Subcutaneous abdominal adipose tissue (tissue), 5 donors: ENCODE results near the gene AIFM3.
"Not testable (repeated sequence)": the region's sequence is repeated elsewhere in the genome, so short reads cannot be mapped to it uniquely, and the experiment has no call there.

ENCODE experiments used
- H3K27ac ChIP-seq: one replicate; pipeline ENCODE4 v1.7.0; 2013; ENCODE audit warnings: low read depth, mild to moderate bottlenecking, inconsistent platforms, low read length, moderate library complexity
- H3K27me3 ChIP-seq, 5 donors: one replicate each; pipeline ENCODE4 v1.7.0; 2013; ENCODE audit warnings: low read length in 5 of 5, inconsistent platforms in 1 of 5; ENCODE audit not compliant: control insufficient read depth in 5 of 5, insufficient read depth in 4 of 5
- H3K36me3 ChIP-seq, 5 donors: one replicate each; pipeline ENCODE4 v1.7.0; 2013; ENCODE audit warnings: low read length in 5 of 5; ENCODE audit not compliant: control insufficient read depth in 5 of 5, insufficient read depth in 5 of 5
- H3K4me1 ChIP-seq, 5 donors: one replicate each; pipeline ENCODE4 v1.7.0; 2013; ENCODE audit warnings: low read length in 5 of 5, mild to moderate bottlenecking in 3 of 5, moderate library complexity in 1 of 5; ENCODE audit not compliant: control insufficient read depth in 5 of 5, insufficient read depth in 5 of 5
- H3K4me3 ChIP-seq, 5 donors: one replicate each; pipeline ENCODE4 v1.7.0; 2013; ENCODE audit warnings: low read length in 5 of 5, low read depth in 1 of 5
- H3K9ac ChIP-seq, 5 donors: one replicate each; pipeline ENCODE4 v1.7.0; 2013; ENCODE audit warnings: low read length in 5 of 5, mild to moderate bottlenecking in 4 of 5, moderate library complexity in 3 of 5
- H3K9me3 ChIP-seq, 5 donors: one replicate each; pipeline ENCODE4 v1.7.0; 2013; ENCODE audit warnings: low read length in 5 of 5; ENCODE audit not compliant: control insufficient read depth in 5 of 5
- donor health status: healthy.
- donor health status: healthy.
- donor health status: healthy.
- donor health status: healthy.
- donor health status: healthy.

AIFM3 gene

GRCh38 chr22:20940904-20941385 lies 26.1 kb upstream of the AIFM3 start:
- H3K4me1 ChIP-seq = peaks cover 0 to 38% (median 30%) of the 10 kb centered on the region in 5 donors
- peaks cover 0 to 13% (median 9%) of the 10 kb centered on the region in 5 donors for H3K36me3 ChIP-seq
- no peak overlapping the region for H3K4me3 ChIP-seq
- H3K27me3 ChIP-seq = no peaks in the 10 kb centered on the region
- H3K9me3 ChIP-seq = no peaks in the 10 kb centered on the region
- H3K9ac ChIP-seq = no peak overlapping the region
- H3K27ac ChIP-seq = no peak overlapping the region

- not testable (repeated sequence) for H3K27ac ChIP-seq, H3K9ac ChIP-seq, H3K9me3 ChIP-seq, H3K27me3 ChIP-seq, H3K36me3 ChIP-seq, H3K4me3 ChIP-seq
- peaks cover 0 to 33% (median 21%) of the 10 kb centered on the region in 5 donors for H3K4me1 ChIP-seq
These were observed 24.7 kb upstream of the AIFM3 start for GRCh38 chr22:20942203-20942902.

- no peak overlapping the region for H3K27ac ChIP-seq
- H3K4me3 ChIP-seq = no peak overlapping the region
- peaks cover 0 to 23% (median 14%) of the 10 kb centered on the region in 5 donors for H3K4me1 ChIP-seq
- H3K9ac ChIP-seq = no peak overlapping the region
- H3K27me3 ChIP-seq = no peaks in the 10 kb centered on the region
- no peaks in the 10 kb centered on the region for H3K9me3 ChIP-seq
- H3K36me3 ChIP-seq = peaks cover 0 to 3% (median 0%) of the 10 kb centered on the region in 5 donors
These were observed 23.7 kb upstream of the AIFM3 start for GRCh38 chr22:20943104-20943933.

GRCh38 chr22:20944042-20944441 lies 23.0 kb upstream of the AIFM3 start:
- H3K4me1 ChIP-seq = peaks cover 0 to 21% (median 14%) of the 10 kb centered on the region in 5 donors
- no peak overlapping the region for H3K4me3 ChIP-seq
- H3K9me3 ChIP-seq = no peaks in the 10 kb centered on the region
- H3K27me3 ChIP-seq = no peaks in the 10 kb centered on the region
- H3K9ac ChIP-seq = no peak overlapping the region
- peaks cover 0 to 3% (median 0%) of the 10 kb centered on the region in 5 donors for H3K36me3 ChIP-seq
- no peak overlapping the region for H3K27ac ChIP-seq

- H3K36me3 ChIP-seq = peaks cover under 1 to 16% (median 13%) of the 10 kb centered on the region in 5 donors
- H3K9ac ChIP-seq = no peak overlapping the region
- no peaks in the 10 kb centered on the region for H3K9me3 ChIP-seq
- H3K27ac ChIP-seq = no peak overlapping the region
- H3K4me1 ChIP-seq = peaks cover 0 to 15% (median 6%) of the 10 kb centered on the region in 5 donors
- no peaks in the 10 kb centered on the region for H3K27me3 ChIP-seq
- no peak overlapping the region for H3K4me3 ChIP-seq
These were observed 21.5 kb upstream of the AIFM3 start for GRCh38 chr22:20945578-20945934.

GRCh38 chr22:20946080-20946986 lies 20.7 kb upstream of the AIFM3 start:
- H3K4me3 ChIP-seq = no peak overlapping the region
- no peaks in the 10 kb centered on the region for H3K9me3 ChIP-seq
- no peak overlapping the region for H3K27ac ChIP-seq
- no peak overlapping the region for H3K9ac ChIP-seq
- peaks cover 4 to 21% (median 20%) of the 10 kb centered on the region in 5 donors for H3K36me3 ChIP-seq
- no peaks in the 10 kb centered on the region for H3K27me3 ChIP-seq
- H3K4me1 ChIP-seq = peaks cover 0 to 9% (median 0%) of the 10 kb centered on the region in 5 donors

GRCh38 chr22:20946991-20947390 lies 20.1 kb upstream of the AIFM3 start:
- no peak overlapping the region for H3K27ac ChIP-seq
- peaks cover 4 to 27% (median 23%) of the 10 kb centered on the region in 5 donors for H3K36me3 ChIP-seq
- no peaks in the 10 kb centered on the region for H3K27me3 ChIP-seq
- no peak overlapping the region for H3K9ac ChIP-seq
- no peak overlapping the region for H3K4me3 ChIP-seq
- H3K9me3 ChIP-seq = no peaks in the 10 kb centered on the region
- H3K4me1 ChIP-seq = peaks cover 0 to 9% (median 0%) of the 10 kb centered on the region in 5 donors

- Histone ChIP-seq H3K4me3 (no peak overlapping the region), H3K9me3 (no peaks in the 10 kb centered on the region), H3K4me1 (peaks cover 0 to 9% (median 0%) of the 10 kb centered on the region in 5 donors), H3K27ac (no peak overlapping the region), H3K27me3 (no peaks in the 10 kb centered on the region), H3K9ac (no peak overlapping the region), H3K36me3 (peaks cover 4 to 41% (median 30%) of the 10 kb centered on the region in 5 donors)
These were observed 18.6 kb upstream of the AIFM3 start for GRCh38 chr22:20948450-20948849.

GRCh38 chr22:20948989-20949388 lies 18.1 kb upstream of the AIFM3 start:
- H3K9me3 ChIP-seq = no peaks in the 10 kb centered on the region
- H3K27me3 ChIP-seq = no peaks in the 10 kb centered on the region
- no peak overlapping the region for H3K4me3 ChIP-seq
- peaks cover 0 to 9% (median 1%) of the 10 kb centered on the region in 5 donors for H3K4me1 ChIP-seq
- H3K27ac ChIP-seq = no peak overlapping the region
- H3K36me3 ChIP-seq = peaks cover 4 to 47% (median 34%) of the 10 kb centered on the region in 5 donors
- H3K9ac ChIP-seq = no peak overlapping the region
